Ectodermal cell (in vitro differentiated cells): ENCODE results near the gene PIEZO2.
"Not testable (repeated sequence)": the region's sequence is repeated elsewhere in the genome, so short reads cannot be mapped to it uniquely, and the experiment has no call there.

Experiments used
- H3K27ac ChIP-seq: 2 replicates; pipeline ENCODE4 v1.7.0; 2013; ENCODE audit warnings: mild to moderate bottlenecking, low read depth, low read length; ENCODE audit not compliant: insufficient read depth, poor library complexity, severe bottlenecking
- H3K27me3 ChIP-seq: 2 replicates; pipeline ENCODE4 v1.7.0; 2013; ENCODE audit warnings: mild to moderate bottlenecking, low read length; ENCODE audit not compliant: insufficient read depth, control insufficient read depth, poor library complexity, severe bottlenecking
- H3K36me3 ChIP-seq: one replicate; pipeline ENCODE4 v1.7.0; 2013; ENCODE audit warnings: low read length; ENCODE audit not compliant: control insufficient read depth, insufficient read depth
- H3K4me1 ChIP-seq: one replicate; pipeline ENCODE4 v1.7.0; 2013; ENCODE audit warnings: low read length; ENCODE audit not compliant: control insufficient read depth, insufficient read depth
- H3K4me3 ChIP-seq: 2 replicates; pipeline ENCODE4 v1.7.0; 2013; ENCODE audit warnings: low read depth, low read length, control low read depth; ENCODE audit not compliant: insufficient read depth
- H3K9me3 ChIP-seq: 2 replicates; pipeline ENCODE4 v1.7.0; 2013; ENCODE audit warnings: mild to moderate bottlenecking, low read length, moderate library complexity; ENCODE audit not compliant: control insufficient read depth
- WGBS, 2 experiments: methylation state at CpG; one replicate each; pipeline ENCODE4 v1.1.7; 2013; ENCODE audit warnings: missing lambda C conversion rate in 2 of 2; 5-methylcytosine and 5-hydroxymethylcytosine counted together

PIEZO2 gene

DNA sequence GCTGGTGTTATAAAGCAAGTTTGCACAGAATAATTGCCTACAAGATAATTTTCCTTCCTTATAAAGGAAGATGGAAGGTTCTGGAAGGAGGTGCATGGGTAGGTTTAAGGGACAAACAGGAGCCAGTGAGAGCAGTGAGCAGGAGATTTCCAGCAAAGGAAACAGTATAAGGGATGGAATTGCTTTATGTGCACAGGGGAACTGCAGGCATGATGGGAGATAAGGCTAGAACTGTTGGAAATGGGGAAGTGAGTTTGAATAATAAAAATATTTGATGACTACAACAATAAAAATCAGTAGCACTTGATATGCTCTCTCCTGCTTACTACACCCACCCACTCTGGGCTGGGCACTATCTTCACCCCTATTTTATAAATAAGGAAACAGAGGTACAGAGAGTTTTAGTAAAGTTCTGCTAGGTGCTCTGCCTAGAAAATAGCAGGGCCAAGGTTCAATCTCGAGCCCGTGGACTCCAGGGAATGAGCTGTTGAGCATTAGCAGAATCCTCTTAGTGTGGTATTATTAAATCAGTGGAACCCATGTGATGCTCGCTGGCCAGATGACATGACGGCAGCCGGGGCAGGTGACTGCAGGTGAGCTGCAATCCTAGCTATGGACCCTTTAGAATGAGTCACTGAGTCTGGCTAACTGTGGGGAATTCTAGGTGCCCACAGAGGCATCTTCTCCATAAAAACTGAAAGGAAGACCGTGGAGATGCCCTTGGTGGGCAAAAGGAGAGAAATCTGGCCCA, 302.5 kb downstream of the PIEZO2 start:
- Histone ChIP-seq H3K9me3 (no peaks in the 10 kb centered on the region), H3K27me3 (no peaks in the 10 kb centered on the region), H3K4me1 (no peaks in the 10 kb centered on the region), H3K27ac (no peak overlapping the region), H3K36me3 (no peaks in the 10 kb centered on the region), H3K4me3 (no peak overlapping the region)
- 95% methylated on average over 6 of the region's 6 CpGs for WGBS, 2 experiments

DNA sequence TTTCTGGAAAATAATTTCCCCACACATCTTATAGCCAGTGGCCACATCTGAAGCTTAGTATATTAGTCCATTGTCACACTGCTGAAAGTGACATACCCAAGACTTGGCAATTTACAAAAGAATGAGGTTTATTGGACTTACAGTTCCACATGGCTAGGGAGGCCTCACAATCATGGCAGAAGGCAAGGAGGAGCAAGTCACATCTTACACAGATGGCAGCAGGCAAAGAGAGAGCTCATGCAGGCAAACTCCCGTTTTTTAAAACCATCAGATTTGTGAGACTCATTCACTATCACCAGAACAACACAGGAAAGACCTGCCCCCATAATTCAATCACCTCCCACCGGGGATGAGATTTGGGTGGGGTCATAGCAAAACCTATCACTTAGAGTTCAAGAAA, 303.3 kb downstream of the PIEZO2 start:
- not testable (repeated sequence) for H3K27me3 ChIP-seq, H3K4me1 ChIP-seq, H3K9me3 ChIP-seq, H3K36me3 ChIP-seq, H3K27ac ChIP-seq, H3K4me3 ChIP-seq
- 96 to 100% methylated on average over 1 to 2 of the region's 2 CpGs for WGBS, 2 experiments

DNA sequence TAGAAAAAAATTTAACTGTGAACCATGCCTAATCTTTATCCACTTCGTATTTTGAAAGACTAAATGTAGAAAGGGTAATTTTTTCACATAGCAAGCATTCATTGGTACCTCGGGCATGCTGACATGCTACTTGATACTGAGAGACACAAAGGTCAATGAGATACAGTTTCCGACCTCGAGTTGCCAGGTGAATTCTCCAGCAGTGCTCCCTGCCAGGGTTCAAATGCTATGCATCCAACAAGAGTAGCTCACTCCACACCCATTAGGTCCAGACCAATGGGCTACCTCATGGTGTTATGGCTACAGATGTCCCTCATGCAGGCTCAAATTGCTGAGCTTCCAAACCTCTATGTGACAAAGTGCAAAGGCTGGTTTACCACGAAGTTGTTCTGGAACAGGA, 305.8 kb downstream of the PIEZO2 start:
- 89 to 96% methylated on average over 4 to 5 of the region's 5 CpGs for WGBS, 2 experiments

DNA sequence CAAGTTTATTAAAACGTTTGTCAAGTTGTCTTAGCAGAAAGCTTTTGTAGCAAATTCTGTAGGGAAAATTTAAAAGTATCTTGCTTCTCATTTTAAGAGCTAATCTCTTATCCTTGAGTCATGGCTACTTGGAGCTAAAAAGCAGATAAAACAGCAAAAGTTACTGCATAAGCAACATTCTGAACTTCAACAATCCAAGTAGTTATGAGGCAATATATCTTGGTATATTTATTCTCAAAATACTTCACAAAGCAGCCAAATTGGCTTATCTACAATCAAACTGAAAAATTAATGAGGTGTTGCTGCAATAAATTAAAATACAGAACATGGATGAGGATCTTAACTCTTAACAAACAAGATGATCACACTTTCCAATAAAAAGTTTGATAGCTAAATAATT, 306.5 kb downstream of the PIEZO2 start:
- Histone ChIP-seq H3K4me3 (no peak overlapping the region), H3K27me3 (no peaks in the 10 kb centered on the region), H3K9me3 (no peaks in the 10 kb centered on the region), H3K36me3 (no peaks in the 10 kb centered on the region), H3K27ac (no peak overlapping the region), H3K4me1 (no peaks in the 10 kb centered on the region)
- WGBS, 2 experiments, result 68 to 86% methylated on average over 1 of the region's 1 CpG

More for the DNA sequence above, 305.8 kb downstream of the PIEZO2 start:
- Histone ChIP-seq H3K27ac (no peak overlapping the region), H3K9me3 (no peaks in the 10 kb centered on the region), H3K4me3 (no peak overlapping the region), H3K4me1 (no peaks in the 10 kb centered on the region), H3K36me3 (no peaks in the 10 kb centered on the region), H3K27me3 (no peaks in the 10 kb centered on the region)

DNA sequence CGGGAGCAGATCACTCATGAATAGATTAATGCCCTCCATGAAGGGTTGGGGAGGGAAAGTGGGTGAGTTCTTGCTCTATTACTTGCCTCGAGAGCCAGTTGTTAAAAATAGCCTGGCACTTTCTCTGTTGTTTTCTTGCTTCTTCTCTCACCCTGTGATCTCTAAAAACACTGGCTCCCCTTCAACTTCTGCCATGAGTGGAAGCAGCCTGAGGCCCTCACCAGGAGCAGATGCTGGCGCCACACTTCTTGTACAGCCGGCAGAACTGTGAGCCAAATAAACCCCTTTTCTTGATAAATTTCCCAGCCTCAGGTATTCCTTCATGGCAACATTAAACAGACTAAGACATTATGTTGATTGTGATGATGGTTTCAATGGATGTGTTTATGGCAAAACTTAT, 307.0 kb downstream of the PIEZO2 start:
- Histone ChIP-seq H3K27ac (no peak overlapping the region), H3K9me3 (no peaks in the 10 kb centered on the region), H3K27me3 (no peaks in the 10 kb centered on the region), H3K4me1 (no peaks in the 10 kb centered on the region), H3K4me3 (no peak overlapping the region), H3K36me3 (no peaks in the 10 kb centered on the region)
- 91 to 93% methylated on average over 4 of the region's 4 CpGs for WGBS, 2 experiments

DNA sequence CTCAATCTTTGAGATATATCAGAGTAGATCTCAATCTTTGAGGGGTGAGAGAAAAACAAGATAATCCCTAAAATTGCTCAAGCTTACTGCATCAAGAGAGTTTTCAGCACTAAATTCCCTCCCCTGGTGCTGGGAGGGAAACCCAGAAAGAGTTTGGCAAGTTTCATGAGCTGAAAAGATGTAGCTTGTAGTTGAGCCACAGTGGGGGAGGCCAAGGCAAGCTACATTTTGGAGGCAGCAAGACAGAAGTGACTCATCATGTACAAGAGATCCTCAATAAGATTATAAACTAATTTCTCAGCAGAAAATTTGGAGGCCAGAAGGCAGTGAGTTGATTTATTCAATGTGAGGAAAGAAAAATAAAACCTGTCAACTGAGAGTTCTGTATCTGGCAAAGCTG, 308.2 kb downstream of the PIEZO2 start:
- Histone ChIP-seq H3K36me3 (no peaks in the 10 kb centered on the region), H3K4me1 (no peaks in the 10 kb centered on the region), H3K4me3 (no peak overlapping the region), H3K9me3 (no peaks in the 10 kb centered on the region), H3K27ac (no peak overlapping the region), H3K27me3 (no peaks in the 10 kb centered on the region)

DNA sequence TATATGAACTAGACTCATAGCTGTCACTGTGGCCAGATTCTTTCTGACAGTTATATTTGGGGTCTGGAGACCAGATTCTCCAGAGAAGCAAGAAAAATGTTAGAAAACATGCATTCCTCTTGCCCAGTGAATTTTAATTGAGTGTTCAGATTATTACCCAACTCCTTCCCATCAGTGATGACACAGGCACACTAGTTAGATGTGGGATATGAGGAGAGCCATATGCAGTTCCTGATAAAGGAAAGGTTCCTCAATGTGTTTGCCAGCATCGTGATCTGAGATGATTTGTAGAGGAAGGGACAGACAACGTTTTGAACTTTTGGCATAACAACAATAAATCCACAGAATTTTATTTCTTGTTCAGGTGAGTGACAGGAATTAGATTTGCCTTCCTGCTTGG, 308.6 kb downstream of the PIEZO2 start:
- H3K9me3 ChIP-seq, result no peaks in the 10 kb centered on the region
- H3K27ac ChIP-seq, result no peak overlapping the region
- no peaks in the 10 kb centered on the region for H3K4me1 ChIP-seq
- H3K36me3 ChIP-seq, result no peaks in the 10 kb centered on the region
- no peaks in the 10 kb centered on the region for H3K27me3 ChIP-seq
- 89% methylated on average over 2 of the region's 2 CpGs; no CpG with 5 or more reads in 1 of the 2 experiments for WGBS, 2 experiments
- no peak overlapping the region for H3K4me3 ChIP-seq

DNA sequence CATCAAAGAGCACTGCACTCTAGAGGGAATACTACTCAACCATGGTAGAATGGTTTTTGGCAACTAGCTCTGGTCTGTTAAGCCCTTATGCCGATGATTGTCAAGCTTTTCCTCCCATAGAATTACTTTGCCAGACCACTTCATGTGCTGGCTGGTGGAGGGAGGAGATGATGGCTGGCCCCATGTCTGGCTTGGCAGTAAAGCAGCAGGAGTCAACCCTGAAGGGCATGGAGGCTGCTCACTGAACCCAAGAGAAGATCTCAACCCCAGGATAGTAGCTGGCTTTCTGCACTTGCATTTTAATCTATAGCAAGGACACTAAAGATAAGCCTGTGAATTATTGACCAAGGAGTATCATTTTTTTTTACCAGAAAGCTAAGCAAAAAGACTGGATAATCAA, 309.9 kb downstream of the PIEZO2 start:
- H3K27me3 ChIP-seq, result no peaks in the 10 kb centered on the region
- 96 to 100% methylated on average over 1 of the region's 1 CpG for WGBS, 2 experiments
- H3K4me1 ChIP-seq, result no peaks in the 10 kb centered on the region
- no peaks in the 10 kb centered on the region for H3K9me3 ChIP-seq
- H3K27ac ChIP-seq, result no peak overlapping the region
- H3K4me3 ChIP-seq, result no peak overlapping the region
- no peaks in the 10 kb centered on the region for H3K36me3 ChIP-seq

DNA sequence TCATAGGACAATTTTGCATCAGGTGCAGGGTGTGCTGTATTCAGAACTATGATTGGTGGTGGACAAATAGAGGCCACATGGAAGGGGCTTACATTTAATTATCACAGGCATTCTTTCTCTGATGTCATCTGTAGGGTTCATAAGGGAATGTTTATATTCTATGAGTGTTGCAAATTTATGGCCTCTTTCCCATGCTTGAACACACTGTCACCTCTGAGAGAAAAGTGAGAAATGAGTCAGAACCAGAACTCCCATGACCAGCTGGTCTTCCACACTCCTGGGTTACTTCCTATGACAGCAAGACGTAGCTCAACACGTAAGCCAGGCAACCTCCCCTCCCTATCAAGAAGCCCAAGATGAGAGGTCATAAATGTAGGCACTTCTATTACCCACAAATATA, 310.8 kb downstream of the PIEZO2 start:
- H3K36me3 ChIP-seq, result no peaks in the 10 kb centered on the region
- WGBS, 2 experiments, result 95 to 100% methylated on average over 2 of the region's 2 CpGs

DNA sequence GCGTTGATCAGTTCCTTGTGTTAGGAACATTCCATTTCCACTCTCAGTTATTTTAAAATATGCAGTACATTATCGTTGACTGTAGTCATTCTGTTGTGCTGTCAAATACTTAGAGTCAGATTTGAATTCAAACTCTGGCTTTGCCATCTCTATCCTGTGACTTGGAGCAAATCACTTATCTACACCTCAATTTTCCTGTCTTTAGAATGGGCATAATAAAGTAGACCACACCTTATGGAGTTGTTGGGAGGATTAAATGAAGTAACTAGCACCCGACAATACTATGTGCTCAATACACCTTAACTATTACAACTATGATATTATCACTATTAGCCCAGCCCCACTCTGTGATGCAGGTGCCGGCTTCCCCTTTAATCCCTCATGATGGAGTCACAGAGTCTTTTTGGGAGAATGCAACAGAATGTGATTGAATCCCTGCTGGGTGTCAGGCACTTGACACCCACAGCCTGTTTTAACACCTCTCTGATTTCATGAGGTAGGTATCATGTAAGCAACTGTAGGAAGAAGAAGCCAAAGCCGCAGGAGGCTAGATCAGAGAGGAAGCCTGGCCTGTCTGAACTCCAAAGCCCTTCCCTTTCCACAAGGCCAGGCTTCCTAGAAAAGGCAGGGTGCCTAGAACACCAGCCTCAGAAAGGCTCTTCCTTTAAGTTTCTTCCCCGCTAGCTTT, 315.1 kb downstream of the PIEZO2 start:
- Histone ChIP-seq H3K4me3 (no peak overlapping the region), H3K36me3 (no peaks in the 10 kb centered on the region), H3K27me3 (no peaks in the 10 kb centered on the region), H3K27ac (no peak overlapping the region), H3K4me1 (no peaks in the 10 kb centered on the region), H3K9me3 (no peaks in the 10 kb centered on the region)
- WGBS, 2 experiments, result 93% methylated on average over 6 of the region's 6 CpGs

More for the DNA sequence above, 310.8 kb downstream of the PIEZO2 start:
- Histone ChIP-seq H3K4me3 (no peak overlapping the region), H3K4me1 (no peaks in the 10 kb centered on the region), H3K9me3 (no peaks in the 10 kb centered on the region), H3K27ac (no peak overlapping the region), H3K27me3 (no peaks in the 10 kb centered on the region)
